Measurements from ENCODE around the gene TEX13C. TPM values are rescaled to one million over a fixed set of nuclear protein-coding genes. Genes with fewer than 3 reads are reported as not detected.

TEX13C gene
- total RNA-seq (2016; rRNA removed; fragmentation: Illumina TruSeq; extraction: Trizol) (not detected in 2 replicates), polyA plus RNA-seq (2011; rRNA removed) (not detected in 2 replicates), polyA minus RNA-seq (2011; rRNA and poly(A)+ RNA removed; ENCODE audit: low replicate concordance) (not detected in 2 replicates), Bru-seq, nascent RNA (not detected), BruChase-seq, experiment 1, labeled RNA remaining after a 6-hour chase (not detected), BruChase-seq, experiment 2, labeled RNA remaining after a 2-hour chase (not detected)
- not detected in 2 replicates for total RNA-seq (2016; cell fraction: cytosol; rRNA removed; fragmentation: Illumina TruSeq; extraction: Trizol; ENCODE audit: low read depth)
- not detected in 2 replicates for total RNA-seq (2016; cell fraction: insoluble cytoplasmic fraction; rRNA removed; fragmentation: Illumina TruSeq; extraction: Trizol)
- not detected in 2 replicates for total RNA-seq (2016; cell fraction: membrane; rRNA removed; fragmentation: Illumina TruSeq; extraction: Trizol)
- total RNA-seq (2016; cell fraction: nucleus; rRNA removed; fragmentation: Illumina TruSeq; extraction: Trizol) = not detected in 2 replicates
- polyA plus RNA-seq (2011; cell fraction: cytosol; rRNA removed) = not detected in 2 replicates
- not detected in 2 replicates for polyA plus RNA-seq (2011; cell fraction: nucleus; rRNA removed)
- not detected in 2 replicates for polyA plus RNA-seq (2012)
- polyA plus RNA-seq (2016; cell fraction: cytosol; fragmentation: Illumina TruSeq; extraction: Trizol; ENCODE audit: low read depth) = not detected in 2 replicates
- polyA plus RNA-seq (2016; cell fraction: insoluble cytoplasmic fraction; fragmentation: Illumina TruSeq; extraction: Trizol; ENCODE audit: low read depth) = not detected in 2 replicates
- polyA plus RNA-seq (2016; cell fraction: membrane; fragmentation: Illumina TruSeq; extraction: Trizol; ENCODE audit: low read depth) = not detected in 2 replicates
- not detected in 2 replicates for polyA plus RNA-seq (2016; cell fraction: nucleus; fragmentation: Illumina TruSeq; extraction: Trizol; ENCODE audit: insufficient read depth, low read depth)
- polyA minus RNA-seq (2011; cell fraction: cytosol; rRNA and poly(A)+ RNA removed) = not detected in 2 replicates
- not detected in 2 replicates for polyA minus RNA-seq (2011; cell fraction: nucleus; rRNA and poly(A)+ RNA removed)
- long read RNA-seq, experiment 1 = 0 reads
- long read RNA-seq, experiment 2 = 0 reads

GRCh38 chrX:125319646-125320521 lies at the start of gene TEX13C:
Gene TEX13C, plus strand, starts transcription at chrX:125319871. Its CDS starts 249 bp downstream, at chrX:125320120.
- H3K9me3 ChIP-seq (ENCODE audit: low read length) = no peaks in the 10 kb centered on the region
- H3K4me1 ChIP-seq (ENCODE audit: insufficient read depth, low read length) = no peaks in the 10 kb centered on the region
- no peaks in the 10 kb centered on the region for H3K79me2 ChIP-seq (ENCODE audit: insufficient read depth, low read length)
- H3K27me3 ChIP-seq (ENCODE audit: control insufficient read depth in 1 of 2, insufficient read depth in 2 of 2, low read length in 2 of 2) = no peaks in the 10 kb centered on the region
- no peak for ATAC-seq
- 90% methylated on average over 10 of the region's 45 CpGs for WGBS (ENCODE audit: low lambda C conversion rate)
- in situ Hi-C loops (cut with HindIII; ENCODE audit: extremely low pct_ligation_motif_present, low pct_unique_long_range_greater_than_20kb) = no loop called here
- H4K20me1 ChIP-seq (ENCODE audit: insufficient read depth, low read length) = no peaks in the 10 kb centered on the region
- no peaks in the 10 kb centered on the region for H3K36me3 ChIP-seq (replicated peaks in 1 of 2; ENCODE audit: control insufficient read depth in 1 of 2, insufficient read depth in 2 of 2, low read length in 2 of 2)
- intact Hi-C loops (cut with micrococcal nuclease; ENCODE audit: unreplicated experiment) = no loop called here
- FAIRE-seq = no peak
- DNase-seq (ENCODE audit: low spot score) = no peak
- BruUV-seq (replicated peaks) = no TSS peak
- CTCF ChIA-PET (ENCODE audit: low intra/inter-chr PET ratio, low total read pairs) = no interaction called here
- H3K4me3 ChIP-seq (replicated peaks in 1 of 3; ENCODE audit: insufficient read depth in 1 of 3, low read depth in 2 of 3, low read length in 3 of 3) = no peak within 1 kb of the TSS
- H3K27ac ChIP-seq (ENCODE audit: extremely low read length, insufficient read depth, low read length) = no peak within 1 kb of the TSS
- POLR2A ChIA-PET = no interaction called here
- TF ChIP-seq ZFP1 (CRISPR knock-in tag; IDR thresholded peaks at IDR 0.05) = no peak
- TF ChIP-seq NFE2L2 (IDR thresholded peaks at IDR 0.05; ENCODE audit: low read length) = 0 out of 2 replicates have a peak, but pooled peaks have one; percentile 19
- TF ChIP-seq PAXIP1 (CRISPR knock-in tag; conservative IDR thresholded peaks at IDR 0.05) = no peak
- no peak for TF ChIP-seq ZNF430 (CRISPR knock-in tag; IDR thresholded peaks at IDR 0.05)
- no peak within 1 kb of the TSS for H2AFZ ChIP-seq (ENCODE audit: low read length)
- no peak within 1 kb of the TSS for H3K9ac ChIP-seq (ENCODE audit: insufficient read depth, low read depth, low read length)
- H3K4me2 ChIP-seq (ENCODE audit: low read depth, low read length) = no peak within 1 kb of the TSS

Data from HepG2 (cell line).